GM12878 (cell line): ENCODE measurements around the gene NAV2. TPM values are rescaled to one million over a fixed set of nuclear protein-coding genes. Genes with fewer than 3 reads are reported as not detected.

Experiments used
- ATAC-seq: fragments of 200-7000 bp; cut with Tn5 transposase; 3 replicates; pipeline ENCODE4 v1.9.1; 2020; ENCODE audit warnings: mild to moderate bottlenecking, moderate library complexity
- BruUV-seq: library from RNA; stranded (reverse); fragments of 400-500 nt; replicated peaks from 2 replicates; lab custom pipeline; 2021; lab: Mats Ljungman, UMichigan
- CTCF ChIA-PET: fragments of 300-600 bp; sonication (Branson Sonifier 250); formaldehyde crosslinking; extraction: SDS; loops from one replicate; lab custom pipeline; 2021; ENCODE audit warnings: inconsistent platforms; lab: Yijun Ruan, JAX
- POLR2A ChIA-PET: fragments of 350-600 bp; formaldehyde crosslinking; extraction: SDS; loops from one replicate; lab custom pipeline; 2021; ENCODE audit warnings: inconsistent platforms; lab: Charles Lee
- RAD21 ChIA-PET: fragments of 300-600 bp; sonication (Branson Sonifier 250); formaldehyde crosslinking; loops from one replicate; lab custom pipeline; 2023; ENCODE audit warnings: antibody characterized with exemption; ENCODE audit not compliant: unreplicated experiment; lab: Charles Lee
- SMC1A ChIA-PET: fragments of 300-600 bp; sonication (Branson Sonifier 250); formaldehyde crosslinking; loops from one replicate; lab custom pipeline; 2023; ENCODE audit not compliant: unreplicated experiment, uncharacterized antibody; lab: Charles Lee
- DNase-seq: peaks from one replicate; pipeline ENCODE4 v3.0.0-alpha.2; 2011; ENCODE audit warnings: low read depth, low spot score
- FAIRE-seq: peaks from 3 replicates; lab custom pipeline; 2011; peaks lifted over from hg19 to GRCh38; lab: Jason Lieb, UNC
- H2AFZ ChIP-seq: 2 replicates; pipeline ENCODE4 v1.6.0; 2011; ENCODE audit warnings: low read depth, low read length, control low read depth; ENCODE audit not compliant: control insufficient read depth
- H3K27ac ChIP-seq: 2 replicates; pipeline ENCODE4 v1.5.1; 2011; ENCODE audit warnings: control low read depth; ENCODE audit not compliant: control insufficient read depth, insufficient read depth
- H3K27me3 ChIP-seq, 2 experiments: replicated peaks in 1 of 2; 2 replicates each; pipeline versions ENCODE4 v1.6.0 to v1.6.1; 2011; ENCODE audit warnings: low read length in 1 of 2; ENCODE audit not compliant: control insufficient read depth in 2 of 2, insufficient read depth in 2 of 2
- H3K36me3 ChIP-seq, 2 experiments: 2 replicates each; pipeline ENCODE4 v1.5.1; 2011; ENCODE audit warnings: low read length in 1 of 2; ENCODE audit not compliant: control insufficient read depth in 2 of 2, insufficient read depth in 2 of 2
- H3K4me1 ChIP-seq: 2 replicates; pipeline ENCODE4 v1.6.1; 2011; ENCODE audit warnings: mild to moderate bottlenecking, low read length, moderate library complexity, mixed read lengths; ENCODE audit not compliant: control insufficient read depth, insufficient read depth
- H3K4me2 ChIP-seq: 2 replicates; pipeline ENCODE4 v1.6.0; 2011; ENCODE audit warnings: control low read depth; ENCODE audit not compliant: control insufficient read depth, insufficient read depth
- H3K4me3 ChIP-seq: fragments of 200-600 bp; sonication (generic); 2 replicates; pipeline ENCODE4 v1.5.1; 2016
- H3K79me2 ChIP-seq: 2 replicates; pipeline ENCODE4 v1.6.0; 2011; ENCODE audit warnings: low read length; ENCODE audit not compliant: control insufficient read depth, insufficient read depth
- H3K9ac ChIP-seq: 2 replicates; pipeline ENCODE4 v1.8.0; 2011; ENCODE audit warnings: low read length, control low read depth, mixed read lengths; ENCODE audit not compliant: control insufficient read depth, insufficient read depth
- H3K9me3 ChIP-seq: replicated peaks from 3 replicates; pipeline ENCODE4 v1.5.1; 2011; ENCODE audit warnings: mild to moderate bottlenecking, low read length; ENCODE audit not compliant: control insufficient read depth, insufficient read depth
- H4K20me1 ChIP-seq: 2 replicates; pipeline ENCODE4 v1.6.0; 2011; ENCODE audit not compliant: control insufficient read depth, insufficient read depth
- EZH2 ChIP-seq: IDR thresholded peaks from 2 replicates; pipeline ENCODE4 v1.6.1; 2012; ENCODE audit warnings: low read depth, mild to moderate bottlenecking, control low read depth, inconsistent platforms, low read length, borderline replicate concordance; ENCODE audit not compliant: control insufficient read depth
- POU2F2 ChIP-seq: IDR thresholded peaks from 3 replicates; pipeline ENCODE4 v1.6.1; 2011; ENCODE audit warnings: low read depth, mild to moderate bottlenecking, low read length, borderline replicate concordance
- RBBP5 ChIP-seq: fragments of 200-600 bp; sonication (generic); conservative IDR thresholded peaks from 2 replicates; pipeline ENCODE4 v1.6.1; 2016
- STAT3 ChIP-seq: IDR thresholded peaks from 2 replicates; pipeline ENCODE4 v1.6.1; 2011; ENCODE audit warnings: low read depth, low read length, improper control_type of control experiment
- WGBS: methylation state at CpG from one replicate; pipeline ENCODE4 v1.1.6; 2016; ENCODE audit warnings: low lambda C conversion rate; ENCODE audit not compliant: insufficient replicate concordance, insufficient coverage; ENCODE audit errors: missing lambda C conversion rate; 5-methylcytosine and 5-hydroxymethylcytosine counted together
- in situ Hi-C: fragments of 300-500 bp; cut with MboI; formaldehyde crosslinking; loops from 9 replicates; pipeline ENCODE4 v1.14.3; 2018; ENCODE audit warnings: mixed read lengths
- intact Hi-C: fragments of 100-400 bp; cut with micrococcal nuclease; formaldehyde crosslinking; loops from one replicate; pipeline ENCODE4 v1.14.2; 2022; ENCODE audit not compliant: unreplicated experiment
- polyA plus RNA-seq, 11 experiments: library from polyadenylated mRNA; depleted of rRNA in 4 of 11; unstranded in 6 of 11; stranded (reverse) in 5 of 11; fragments of >200 nt; fragmentation: Nextera tagmentation in 4 of 11; fragmentation: Illumina TruSeq in 1 of 11; extraction: Ambion mirVana in 4 of 11; extraction: Trizol in 1 of 11; gene quantifications; 1 replicate in 1 of 11; 2 replicates in 10 of 11; pipeline versions ENCODE4 v1.2.1 to v1.2.3, GENCODE V29; 2011 to 2016; ENCODE audit warnings: inconsistent platforms in 2 of 11, missing spikeins in 2 of 11, low read depth in 1 of 11
- total RNA-seq, 4 experiments: library from RNA; depleted of rRNA in 3 of 4; stranded (reverse); fragments of >200 nt in 3 of 4; fragmentation: Illumina TruSeq in 1 of 4; extraction: Trizol in 1 of 4; gene quantifications; 2 replicates each; pipeline versions ENCODE4 v1.2.1 to v1.2.3, GENCODE V29; 2013 to 2021
- TF ChIP-seq, protein P1 (sequence below): fragments of 450-650 bp; conservative IDR thresholded peaks from 2 replicates; pipeline ENCODE4 v1.6.1; 2017; ENCODE audit warnings: mild to moderate bottlenecking, moderate library complexity
- TF ChIP-seq, protein P2 (sequence below): IDR thresholded peaks from 2 replicates; pipeline ENCODE4 v1.6.1; 2011; ENCODE audit warnings: mild to moderate bottlenecking, low read depth, low read length, moderate library complexity; ENCODE audit not compliant: insufficient replicate concordance

NAV2 gene
- total and polyA plus RNA-seq, 10 of the 15 experiments (the other 5 are each of a cell fraction or from before 2014, with no cell fraction given), result 0.35 to 6.1 (median 1.1) TPM

DNA sequence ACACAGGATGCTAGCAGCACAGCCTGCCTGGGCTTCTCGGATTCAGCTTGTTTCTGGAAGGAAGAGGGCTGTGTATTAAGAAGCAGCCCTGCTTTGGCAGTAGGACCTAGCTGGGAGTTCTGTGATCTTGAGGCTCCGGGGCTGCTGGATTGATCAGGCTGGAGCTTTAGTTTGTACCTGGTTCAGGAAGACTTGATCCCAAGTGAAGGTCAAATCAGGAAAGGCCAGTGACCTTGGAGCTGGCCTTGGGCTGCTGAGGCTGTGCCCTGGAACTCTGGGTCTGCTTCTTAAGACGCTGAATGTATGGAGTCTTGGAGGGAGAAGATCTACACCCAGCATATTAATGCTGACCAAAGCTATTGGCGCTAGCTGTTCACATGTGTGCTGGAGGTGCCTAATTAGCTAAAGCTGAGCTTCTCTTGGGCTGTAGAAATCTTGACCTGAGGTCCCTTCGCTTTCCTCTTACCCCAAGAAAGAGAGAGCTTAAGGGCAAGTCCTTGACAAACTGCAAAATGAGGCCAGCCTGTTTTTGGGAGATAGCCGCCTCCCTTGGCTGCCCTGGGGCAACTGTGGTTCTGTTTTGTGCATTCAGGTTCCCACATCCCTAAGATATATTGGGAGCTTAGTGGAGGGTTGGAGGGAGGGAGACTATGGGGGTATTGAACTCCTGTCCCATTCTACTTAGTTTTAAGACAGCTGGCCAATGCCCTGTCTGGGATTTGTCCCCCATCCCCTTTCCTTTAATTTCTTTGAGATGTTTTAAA lies 311.7 kb downstream of the NAV2 start (continued):
- TF ChIP-seq, protein P1, sequence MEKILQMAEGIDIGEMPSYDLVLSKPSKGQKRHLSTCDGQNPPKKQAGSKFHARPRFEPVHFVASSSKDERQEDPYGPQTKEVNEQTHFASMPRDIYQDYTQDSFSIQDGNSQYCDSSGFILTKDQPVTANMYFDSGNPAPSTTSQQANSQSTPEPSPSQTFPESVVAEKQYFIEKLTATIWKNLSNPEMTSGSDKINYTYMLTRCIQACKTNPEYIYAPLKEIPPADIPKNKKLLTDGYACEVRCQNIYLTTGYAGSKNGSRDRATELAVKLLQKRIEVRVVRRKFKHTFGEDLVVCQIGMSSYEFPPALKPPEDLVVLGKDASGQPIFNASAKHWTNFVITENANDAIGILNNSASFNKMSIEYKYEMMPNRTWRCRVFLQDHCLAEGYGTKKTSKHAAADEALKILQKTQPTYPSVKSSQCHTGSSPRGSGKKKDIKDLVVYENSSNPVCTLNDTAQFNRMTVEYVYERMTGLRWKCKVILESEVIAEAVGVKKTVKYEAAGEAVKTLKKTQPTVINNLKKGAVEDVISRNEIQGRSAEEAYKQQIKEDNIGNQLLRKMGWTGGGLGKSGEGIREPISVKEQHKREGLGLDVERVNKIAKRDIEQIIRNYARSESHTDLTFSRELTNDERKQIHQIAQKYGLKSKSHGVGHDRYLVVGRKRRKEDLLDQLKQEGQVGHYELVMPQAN, result no peak
- TF ChIP-seq POU2F2, result no peak
- TF ChIP-seq STAT3, result no peak
- TF ChIP-seq, all 136 proteins: peak for 0

DNA sequence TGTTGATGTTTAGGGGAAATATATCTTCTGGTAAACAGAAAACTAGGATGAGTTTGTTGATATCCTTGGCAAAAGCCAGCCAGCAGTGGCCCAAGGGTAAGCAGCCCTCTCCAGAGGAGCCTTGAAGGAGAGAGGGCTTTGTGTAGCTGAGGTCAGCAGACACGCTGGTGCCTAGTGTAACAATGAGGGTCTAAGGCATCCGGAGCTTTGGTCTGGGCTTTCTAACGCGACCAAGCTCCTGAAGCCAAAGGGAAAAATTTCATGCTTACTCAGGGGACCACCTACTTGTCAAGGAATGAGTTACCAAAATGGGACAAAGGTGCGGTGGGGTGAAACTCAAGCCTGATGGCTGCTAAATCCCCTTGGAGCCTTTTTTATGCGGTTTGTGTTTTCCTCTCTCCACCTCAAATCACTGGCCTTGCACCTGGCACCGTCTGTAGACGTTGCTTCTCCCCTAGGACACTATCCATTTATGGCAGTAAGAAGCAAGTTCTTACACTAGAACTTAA lies 312.7 kb downstream of the NAV2 start:
- Histone ChIP-seq H3K27me3 (peaks cover 0 to 6% of the 10 kb centered on the region in 2 experiments; a peak in 3 of 4 replicates), H3K79me2 (no peaks in the 10 kb centered on the region), H2AFZ (no peak overlapping the region), H3K9ac (no peak overlapping the region), H3K4me1 (no peaks in the 10 kb centered on the region), H3K9me3 (no peaks in the 10 kb centered on the region), H3K4me3 (no peak overlapping the region), H3K36me3 (no peaks in the 10 kb centered on the region), H3K4me2 (no peak overlapping the region), H4K20me1 (no peaks in the 10 kb centered on the region; the same call in 1 of the 2 replicates), H3K27ac (no peak overlapping the region)
- DNase-seq (no peak), FAIRE-seq (no peak), ATAC-seq (no peak)
- WGBS, result 23% methylated on average over 8 of the region's 8 CpGs
- no TSS peak for BruUV-seq
- POLR2A ChIA-PET, result no interaction called here
- intact Hi-C loops (no loop called here), in situ Hi-C loops (no loop called here)
- SMC1A ChIA-PET, result no interaction called here
- RAD21 ChIA-PET, result no interaction called here
- CTCF ChIA-PET, result no interaction called here
- TF ChIP-seq EZH2 (no peak), RBBP5 (no peak)
- TF ChIP-seq, protein P2, sequence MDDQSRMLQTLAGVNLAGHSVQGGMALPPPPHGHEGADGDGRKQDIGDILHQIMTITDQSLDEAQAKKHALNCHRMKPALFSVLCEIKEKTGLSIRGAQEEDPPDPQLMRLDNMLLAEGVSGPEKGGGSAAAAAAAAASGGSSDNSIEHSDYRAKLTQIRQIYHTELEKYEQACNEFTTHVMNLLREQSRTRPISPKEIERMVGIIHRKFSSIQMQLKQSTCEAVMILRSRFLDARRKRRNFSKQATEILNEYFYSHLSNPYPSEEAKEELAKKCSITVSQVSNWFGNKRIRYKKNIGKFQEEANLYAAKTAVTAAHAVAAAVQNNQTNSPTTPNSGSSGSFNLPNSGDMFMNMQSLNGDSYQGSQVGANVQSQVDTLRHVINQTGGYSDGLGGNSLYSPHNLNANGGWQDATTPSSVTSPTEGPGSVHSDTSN, result no peak
